Activated naive CD8-positive, alpha-beta T cell (primary cell): ENCODE measurements around the gene CD40LG.

ENCODE experiments used
- H3K27ac Mint-ChIP-seq: one replicate; pipeline ENCODE4 v1.8.0; 2021; ENCODE audit warnings: mixed read lengths
- H3K27me3 Mint-ChIP-seq: one replicate; pipeline ENCODE4 v1.8.0; 2021; ENCODE audit warnings: mixed read lengths
- H3K36me3 Mint-ChIP-seq: one replicate; pipeline ENCODE4 v1.8.0; 2021; ENCODE audit warnings: mixed read lengths
- H3K4me1 Mint-ChIP-seq: one replicate; pipeline ENCODE4 v1.8.0; 2021; ENCODE audit warnings: low read depth, mixed read lengths
- H3K4me3 Mint-ChIP-seq: one replicate; pipeline ENCODE4 v1.8.0; 2021; ENCODE audit warnings: mild to moderate bottlenecking, mixed read lengths
- H3K9me3 Mint-ChIP-seq: one replicate; pipeline ENCODE4 v1.8.0; 2021; ENCODE audit warnings: low read depth, mixed read lengths

CD40LG gene

DNA sequence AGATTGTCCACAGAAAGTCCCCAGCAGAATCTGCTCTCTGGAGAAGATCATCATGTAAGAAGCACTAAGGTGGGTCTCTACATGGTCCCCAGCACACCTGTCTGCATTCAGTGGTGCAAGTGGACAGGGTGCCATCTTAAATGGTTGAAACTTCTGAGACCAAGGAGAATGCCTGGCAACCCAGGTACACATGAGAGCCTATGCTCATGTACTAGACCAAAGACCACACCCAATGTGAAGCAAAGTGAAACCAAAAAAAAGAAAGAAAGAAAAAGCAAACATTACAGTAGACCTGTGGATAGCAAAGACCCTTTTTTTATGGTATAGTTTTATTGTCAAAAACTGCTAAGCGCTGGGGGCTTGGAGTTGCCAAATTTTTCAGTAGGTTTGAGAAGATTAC, 15.0 kb downstream of the CD40LG start:
- peak overlapping the region; percentile 9 for H3K4me3 Mint-ChIP-seq
- peaks cover 55% of the 10 kb centered on the region for H3K4me1 Mint-ChIP-seq
- no peak overlapping the region for H3K27ac Mint-ChIP-seq
- H3K36me3 Mint-ChIP-seq: peaks cover 29% of the 10 kb centered on the region
- no peaks in the 10 kb centered on the region for H3K9me3 Mint-ChIP-seq
- H3K27me3 Mint-ChIP-seq: no peaks in the 10 kb centered on the region

DNA sequence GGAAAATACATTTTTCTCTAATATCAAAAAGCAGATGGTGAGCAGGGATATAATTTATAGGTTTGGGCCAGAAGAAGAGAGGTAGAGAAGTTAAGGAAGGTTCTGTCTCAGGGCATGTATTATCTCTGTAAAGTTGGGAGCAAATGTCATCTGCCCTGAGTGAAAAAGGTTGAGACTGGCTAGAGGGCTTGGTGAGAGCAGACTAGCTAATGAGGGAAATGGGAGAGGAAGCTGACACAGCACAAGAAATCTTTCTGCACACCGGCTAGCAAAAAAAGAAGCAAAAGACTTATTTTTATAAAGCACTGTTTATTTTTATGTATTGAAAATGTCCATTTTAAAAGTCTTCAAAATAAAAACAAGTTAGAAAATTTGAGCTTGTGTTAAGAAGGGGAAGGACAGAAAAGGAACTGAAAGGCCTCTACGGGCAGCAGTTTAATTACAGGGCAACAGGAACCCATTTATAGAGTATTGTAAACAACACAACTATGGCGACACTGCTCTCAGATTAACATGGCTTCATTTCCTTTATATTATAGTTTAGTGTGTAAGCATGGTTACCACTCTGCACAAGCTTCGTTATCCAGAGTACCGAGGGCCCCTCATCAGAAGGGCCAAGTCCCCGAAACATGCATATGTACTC, 17.4 kb downstream of the CD40LG start:
- no peak overlapping the region for H3K27ac Mint-ChIP-seq
- H3K27me3 Mint-ChIP-seq: no peaks in the 10 kb centered on the region
- H3K9me3 Mint-ChIP-seq: no peaks in the 10 kb centered on the region
- H3K36me3 Mint-ChIP-seq: peaks cover 44% of the 10 kb centered on the region
- no peak overlapping the region for H3K4me3 Mint-ChIP-seq
- peaks cover 40% of the 10 kb centered on the region for H3K4me1 Mint-ChIP-seq

DNA sequence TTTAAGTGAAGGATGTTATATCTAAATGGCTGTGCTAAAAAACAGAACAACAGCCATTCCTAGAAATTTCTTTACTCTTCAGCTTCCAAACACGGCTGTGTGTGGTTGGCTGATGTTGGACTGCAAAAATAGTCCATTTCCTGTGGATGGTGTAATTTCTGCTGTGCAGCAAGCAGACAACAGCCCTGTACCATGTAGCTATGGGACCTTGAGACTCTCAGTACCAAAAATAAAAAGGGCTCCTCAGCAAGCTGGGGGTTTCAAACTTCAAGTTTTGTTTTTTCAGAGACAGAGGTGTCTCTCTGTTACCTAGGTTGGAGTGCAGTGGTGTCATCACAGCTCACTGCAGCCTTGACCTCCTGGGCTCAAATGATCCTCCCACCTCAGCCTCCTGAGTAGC, 18.1 kb downstream of the CD40LG start:
- peaks cover 41% of the 10 kb centered on the region for H3K36me3 Mint-ChIP-seq
- no peak overlapping the region for H3K27ac Mint-ChIP-seq
- no peak overlapping the region for H3K4me3 Mint-ChIP-seq
- H3K4me1 Mint-ChIP-seq: peaks cover 38% of the 10 kb centered on the region
- H3K9me3 Mint-ChIP-seq: no peaks in the 10 kb centered on the region
- no peaks in the 10 kb centered on the region for H3K27me3 Mint-ChIP-seq

DNA sequence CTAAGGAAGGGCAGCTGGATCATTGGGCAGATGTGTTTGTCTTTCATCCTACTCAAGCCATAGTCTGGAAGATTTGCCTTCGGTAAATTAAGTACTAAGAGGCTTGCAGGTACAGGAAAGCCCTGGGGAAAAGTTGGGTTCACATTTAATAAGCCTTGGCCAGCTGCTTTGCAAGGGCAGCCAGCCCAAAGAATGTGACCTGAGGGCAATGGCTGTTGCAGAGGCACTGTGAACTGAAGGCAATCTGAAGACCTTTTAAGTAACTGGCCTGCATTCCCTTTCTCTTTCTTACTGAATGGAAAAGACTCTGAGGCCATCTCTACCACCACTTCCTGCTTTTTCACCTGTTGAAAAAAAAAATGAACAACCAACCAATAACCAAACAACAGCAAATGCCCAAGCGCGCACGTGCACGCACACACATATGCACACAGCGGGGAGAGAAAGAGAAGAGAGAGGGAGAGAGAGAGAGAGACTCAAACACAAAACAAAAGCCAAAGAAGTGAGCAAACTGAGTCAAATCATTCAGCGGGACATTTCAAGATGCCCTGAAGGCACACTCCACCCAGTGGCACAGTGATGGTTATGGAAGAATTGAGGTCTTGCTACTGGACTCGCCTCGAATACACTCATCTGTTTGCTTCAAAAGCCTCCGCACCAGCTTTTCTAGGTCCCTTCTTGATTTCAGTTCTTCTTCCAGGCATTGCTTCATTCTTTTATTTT, 19.6 kb downstream of the CD40LG start:
- Mint-ChIP-seq H3K9me3 (no peaks in the 10 kb centered on the region), H3K27ac (no peak overlapping the region), H3K27me3 (no peaks in the 10 kb centered on the region), H3K4me1 (peaks cover 38% of the 10 kb centered on the region), H3K36me3 (peaks cover 42% of the 10 kb centered on the region), H3K4me3 (no peak overlapping the region)

DNA sequence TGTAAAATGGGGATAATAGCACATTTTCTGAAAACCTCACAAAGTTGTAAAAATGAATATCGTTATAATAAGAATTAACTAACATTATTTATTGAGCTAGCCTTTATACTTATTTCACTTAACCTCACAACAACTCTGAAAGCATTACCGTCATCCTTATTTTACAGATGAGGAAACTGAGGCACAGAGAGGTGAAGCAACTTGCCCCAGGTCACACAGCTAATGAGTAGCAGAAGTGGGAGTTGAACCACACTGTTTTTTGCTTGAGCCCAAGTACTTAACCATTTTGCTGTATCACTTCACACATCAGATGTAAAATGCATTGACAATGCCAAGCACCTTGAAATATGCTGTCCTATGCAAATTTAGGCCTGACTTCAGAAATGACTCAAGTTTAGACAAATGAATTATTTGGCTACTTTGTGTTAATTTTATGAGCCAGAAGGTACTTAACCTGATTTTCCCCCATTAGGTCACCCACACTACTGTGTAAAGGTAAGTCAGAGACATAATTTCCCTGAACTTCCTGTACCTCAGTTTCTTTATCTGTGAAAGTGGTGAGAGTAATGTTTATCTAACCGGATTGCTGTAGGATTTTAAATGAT, 23.1 kb downstream of the CD40LG start:
- Mint-ChIP-seq H3K9me3 (no peaks in the 10 kb centered on the region), H3K27me3 (no peaks in the 10 kb centered on the region), H3K4me1 (peaks cover 57% of the 10 kb centered on the region), H3K36me3 (peaks cover 29% of the 10 kb centered on the region), H3K27ac (no peak overlapping the region), H3K4me3 (no peak overlapping the region)

DNA sequence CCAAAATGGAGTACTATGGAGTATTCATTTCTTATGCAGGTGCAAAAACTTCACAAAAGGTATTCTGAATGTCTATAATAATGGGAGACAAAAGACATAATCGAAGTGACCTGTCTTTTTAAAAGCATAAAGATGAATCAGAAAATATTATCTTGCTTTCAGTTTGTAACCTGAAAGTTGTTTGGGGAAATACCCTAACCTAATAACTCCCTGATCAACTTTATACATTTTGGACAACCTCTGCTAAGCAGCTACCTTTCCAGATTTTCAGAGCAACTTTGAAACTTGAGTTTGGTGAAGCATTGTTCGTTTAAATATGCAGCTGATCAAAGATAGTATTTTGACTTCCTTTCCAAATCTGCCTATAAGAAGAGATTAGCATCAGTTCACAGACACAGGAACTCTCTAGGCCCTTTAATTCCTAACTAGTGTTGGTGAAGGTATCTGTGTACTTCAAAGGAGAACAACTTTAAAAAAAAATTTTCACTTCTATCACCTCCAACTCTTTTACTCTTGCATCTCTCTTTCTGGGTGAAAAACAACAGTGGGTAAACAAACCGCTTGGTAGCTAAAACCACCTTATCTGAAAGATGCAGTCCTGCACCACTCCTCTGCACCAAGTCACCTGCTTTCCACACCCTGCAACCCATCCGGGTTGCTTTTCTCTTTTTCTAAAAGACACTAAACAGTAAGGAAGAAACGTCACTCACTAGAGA, 26.5 kb downstream of the CD40LG start:
- Mint-ChIP-seq H3K27ac (peak overlapping the region; percentile 83), H3K4me3 (peak overlapping the region; percentile 66), H3K36me3 (peaks cover 21% of the 10 kb centered on the region), H3K9me3 (no peaks in the 10 kb centered on the region), H3K27me3 (no peaks in the 10 kb centered on the region), H3K4me1 (peaks cover 75% of the 10 kb centered on the region)

DNA sequence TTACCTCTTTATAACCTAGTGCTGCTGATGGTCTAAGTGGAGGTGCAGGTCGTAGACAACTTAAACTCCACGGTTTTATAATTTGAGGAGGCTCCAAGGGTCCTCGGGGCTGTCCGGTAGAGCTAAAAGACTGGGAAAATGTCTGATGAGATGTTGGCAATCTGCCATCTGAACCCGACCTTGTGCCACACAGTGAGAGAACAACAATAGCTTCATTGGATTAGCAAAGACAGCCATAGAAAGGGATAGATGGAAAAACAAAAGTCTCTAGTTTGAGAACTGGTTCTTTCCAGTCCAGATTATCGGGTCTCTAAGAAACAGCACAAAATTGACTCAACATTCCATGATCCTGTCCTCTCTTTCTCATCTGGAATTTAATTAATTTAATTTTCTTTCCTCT, 31.6 kb downstream of the CD40LG start:
- Mint-ChIP-seq H3K36me3 (peaks cover 22% of the 10 kb centered on the region), H3K9me3 (no peaks in the 10 kb centered on the region), H3K4me1 (peaks cover 52% of the 10 kb centered on the region), H3K27me3 (no peaks in the 10 kb centered on the region), H3K27ac (no peak overlapping the region), H3K4me3 (no peak overlapping the region)

DNA sequence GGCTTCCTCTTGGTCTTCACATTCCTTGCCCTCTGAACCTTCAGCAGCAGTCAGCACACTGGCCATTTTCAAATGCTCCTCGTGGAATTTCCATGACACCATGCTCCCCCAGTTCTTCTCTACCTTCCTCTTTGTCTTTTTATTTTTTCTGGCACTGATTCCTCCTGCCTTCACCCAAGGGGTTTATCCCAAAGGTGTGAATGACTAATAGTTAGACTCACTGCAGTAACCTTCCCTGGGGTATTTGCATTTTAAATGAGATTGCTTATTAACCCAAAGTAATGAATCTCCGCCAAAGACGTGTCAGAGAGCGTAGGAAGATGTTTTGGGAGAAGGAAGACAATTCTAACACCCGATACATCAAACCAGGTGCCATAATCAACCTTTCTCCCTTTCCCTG, 36.2 kb downstream of the CD40LG start:
- Mint-ChIP-seq H3K36me3 (peaks cover 17% of the 10 kb centered on the region), H3K27me3 (no peaks in the 10 kb centered on the region), H3K4me3 (no peak overlapping the region), H3K9me3 (no peaks in the 10 kb centered on the region), H3K4me1 (peaks cover 35% of the 10 kb centered on the region), H3K27ac (no peak overlapping the region)

DNA sequence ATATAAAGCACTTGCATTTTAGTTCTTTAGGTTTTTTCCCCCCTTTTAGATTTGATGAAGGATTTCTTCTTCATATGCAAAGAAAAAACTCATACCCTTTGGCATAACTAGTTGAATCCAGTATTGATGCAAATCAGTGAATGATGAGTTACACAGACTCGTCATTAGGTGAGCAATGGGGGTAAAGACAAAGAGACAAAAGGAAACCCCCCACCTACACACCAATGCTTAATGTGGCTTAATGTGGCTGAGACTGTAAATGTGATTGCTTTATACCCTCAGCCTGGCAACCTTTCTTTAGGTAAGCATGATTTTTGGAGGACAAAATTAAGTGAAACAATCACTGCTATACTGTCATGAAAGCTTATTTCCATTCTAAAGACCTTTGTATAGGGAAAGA, 39.5 kb downstream of the CD40LG start:
- Mint-ChIP-seq H3K4me1 (peaks cover 51% of the 10 kb centered on the region), H3K36me3 (peaks cover 10% of the 10 kb centered on the region), H3K9me3 (no peaks in the 10 kb centered on the region), H3K27ac (peak overlapping the region; percentile 96), H3K4me3 (peak overlapping the region; percentile 77), H3K27me3 (no peaks in the 10 kb centered on the region)

DNA sequence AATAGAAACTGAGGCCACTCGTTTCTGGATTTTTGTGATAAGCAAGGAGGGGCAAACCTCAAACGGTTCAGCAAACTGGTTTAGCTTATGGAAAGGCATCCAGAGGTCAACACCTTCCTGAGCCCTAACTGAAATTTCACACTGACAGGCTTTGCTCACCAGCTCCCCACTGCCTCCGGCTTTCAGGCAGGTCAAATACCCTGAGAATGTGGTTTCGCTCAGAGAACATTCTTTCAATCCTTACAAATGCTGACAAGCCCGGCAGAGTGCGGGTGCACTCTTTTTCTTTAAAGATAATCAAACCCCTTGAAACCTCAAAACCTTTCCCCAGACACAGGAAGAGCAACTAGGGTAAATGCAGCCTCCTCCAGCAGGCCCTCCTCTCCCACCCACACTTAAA, 41.5 kb downstream of the CD40LG start:
- peaks cover 9% of the 10 kb centered on the region for H3K36me3 Mint-ChIP-seq
- H3K4me3 Mint-ChIP-seq: peak overlapping the region; percentile 62
- H3K4me1 Mint-ChIP-seq: peaks cover 66% of the 10 kb centered on the region
- H3K27ac Mint-ChIP-seq: peak overlapping the region; percentile 76
- no peaks in the 10 kb centered on the region for H3K27me3 Mint-ChIP-seq
- no peaks in the 10 kb centered on the region for H3K9me3 Mint-ChIP-seq

DNA sequence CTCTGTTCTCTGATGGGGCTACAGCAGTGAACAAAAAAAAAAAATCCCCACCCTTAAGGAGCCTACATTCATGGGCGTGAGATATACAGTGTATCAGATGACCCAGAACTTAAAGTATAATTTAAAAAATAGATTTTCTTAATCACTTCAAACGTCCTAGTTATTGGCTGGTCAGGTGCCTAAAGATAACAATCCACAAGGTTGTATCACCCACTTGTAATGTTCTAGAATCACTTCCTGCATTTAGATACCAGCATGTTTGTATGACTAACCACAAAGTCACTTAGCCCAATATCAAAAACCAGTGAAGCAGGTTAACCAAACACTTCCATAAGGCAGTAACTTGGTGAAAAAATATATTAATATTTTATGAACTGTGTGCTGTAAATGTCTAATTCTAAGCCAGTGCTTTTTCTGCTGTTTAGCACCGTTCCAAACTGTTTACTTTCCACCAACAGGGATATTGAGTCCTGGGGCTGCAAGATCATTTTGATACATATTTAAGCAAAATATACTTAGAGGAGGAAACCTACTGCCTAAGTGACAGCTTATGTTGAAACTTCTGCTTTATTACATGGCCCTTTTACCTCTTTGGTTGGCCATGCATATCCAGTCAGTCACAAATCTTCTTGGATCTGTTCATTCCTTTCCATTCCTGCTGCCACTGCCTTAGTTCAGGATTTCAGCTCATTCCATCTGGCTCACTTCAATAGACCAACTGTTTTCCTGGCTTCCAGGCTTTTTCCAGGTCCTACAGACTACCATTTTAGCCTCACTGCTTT, 43.3 kb downstream of the CD40LG start:
- no peaks in the 10 kb centered on the region for H3K9me3 Mint-ChIP-seq
- H3K4me3 Mint-ChIP-seq: no peak overlapping the region
- peak overlapping the region; percentile 72 for H3K27ac Mint-ChIP-seq
- peaks cover 81% of the 10 kb centered on the region for H3K4me1 Mint-ChIP-seq
- H3K36me3 Mint-ChIP-seq: peaks cover 9% of the 10 kb centered on the region
- no peaks in the 10 kb centered on the region for H3K27me3 Mint-ChIP-seq

DNA sequence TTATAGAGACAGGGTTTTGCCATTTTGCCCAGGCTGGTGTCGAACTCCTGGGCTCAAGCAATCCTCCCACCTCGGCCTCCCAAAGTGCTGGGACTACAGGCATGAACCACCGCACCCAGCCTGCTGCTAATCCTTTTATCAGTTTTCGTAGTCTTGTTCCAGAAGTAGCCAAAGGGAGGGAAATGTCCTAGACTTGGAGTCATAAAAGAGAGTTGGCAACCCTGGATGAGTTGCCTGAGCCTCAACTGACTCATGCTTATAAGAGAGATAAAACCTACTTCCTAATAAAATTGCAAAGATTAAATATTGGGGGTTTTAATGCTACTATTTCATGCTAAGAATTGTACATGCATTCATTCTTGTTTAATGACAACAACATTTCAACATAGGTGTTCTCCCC, 44.3 kb downstream of the CD40LG start:
- no peak overlapping the region for H3K27ac Mint-ChIP-seq
- H3K4me1 Mint-ChIP-seq: peaks cover 82% of the 10 kb centered on the region
- no peaks in the 10 kb centered on the region for H3K9me3 Mint-ChIP-seq
- H3K36me3 Mint-ChIP-seq: peaks cover 6% of the 10 kb centered on the region
- H3K27me3 Mint-ChIP-seq: no peaks in the 10 kb centered on the region
- no peak overlapping the region for H3K4me3 Mint-ChIP-seq

DNA sequence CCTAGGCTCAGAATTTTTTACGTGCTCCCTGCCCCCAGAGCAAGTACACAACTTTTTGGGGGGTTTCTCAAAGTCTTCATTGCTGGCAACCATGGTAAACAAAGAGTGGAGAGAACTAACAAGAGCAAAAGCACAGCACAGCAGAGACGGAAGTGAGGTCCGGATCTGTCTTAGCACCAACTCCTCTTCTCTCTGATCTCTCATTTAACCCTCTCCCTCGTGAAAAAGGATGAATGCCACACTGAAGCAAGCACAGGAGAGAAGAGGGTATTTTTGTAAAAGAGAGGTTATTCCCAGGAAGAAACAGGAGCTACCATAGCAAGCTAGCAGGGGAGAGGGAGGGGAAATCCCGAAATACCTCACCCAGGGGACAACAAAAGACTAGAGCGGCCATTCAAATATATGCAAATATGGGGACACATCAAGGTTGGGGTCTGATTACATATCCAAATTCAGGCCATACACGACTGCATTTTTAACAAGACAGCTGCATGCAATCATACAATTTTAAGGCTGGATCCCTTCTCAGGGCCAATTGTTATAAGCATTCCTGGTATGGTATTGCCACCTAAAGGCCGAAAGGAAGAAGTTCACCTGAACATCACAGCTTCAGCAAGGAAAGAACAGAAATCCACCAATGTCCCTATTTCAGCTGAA, 46.6 kb downstream of the CD40LG start:
- H3K4me1 Mint-ChIP-seq: peaks cover 74% of the 10 kb centered on the region
- no peaks in the 10 kb centered on the region for H3K9me3 Mint-ChIP-seq
- peak overlapping the region; percentile 94 for H3K27ac Mint-ChIP-seq

DNA sequence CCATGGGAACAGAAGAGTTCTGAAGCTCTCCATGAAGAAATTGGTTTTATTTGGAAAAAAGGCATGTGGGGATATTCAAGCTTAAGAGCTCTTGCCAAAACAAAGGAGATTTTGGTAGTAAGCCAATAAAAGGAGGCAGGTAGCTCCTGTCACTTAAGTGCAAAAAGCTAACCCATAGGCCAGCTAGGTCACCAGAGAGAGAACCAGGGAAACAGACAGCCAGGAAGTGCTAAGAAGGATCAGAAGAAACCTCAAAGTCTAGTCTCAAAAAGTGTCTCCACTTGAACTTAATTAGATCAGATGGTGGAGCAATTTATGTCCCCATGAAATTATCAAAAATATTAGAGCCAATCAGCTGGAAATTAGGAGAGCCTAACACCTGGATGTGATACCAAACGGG, 49.2 kb downstream of the CD40LG start:
- Mint-ChIP-seq H3K4me3 (no peak overlapping the region), H3K4me1 (peaks cover 53% of the 10 kb centered on the region), H3K27ac (peak overlapping the region; percentile 83), H3K9me3 (no peaks in the 10 kb centered on the region), H3K27me3 (no peaks in the 10 kb centered on the region), H3K36me3 (peaks cover 15% of the 10 kb centered on the region)

More for the DNA sequence above, 46.6 kb downstream of the CD40LG start:
- Mint-ChIP-seq H3K36me3 (peaks cover 8% of the 10 kb centered on the region), H3K4me3 (peak overlapping the region; percentile 67), H3K27me3 (no peaks in the 10 kb centered on the region)
